Muscle of arm (tissue), 12 donors: ENCODE measurements around the gene ZNF280C. TPM values are rescaled to one million over a fixed set of nuclear protein-coding genes. Genes with fewer than 3 reads are reported as not detected.
A peak's percentile ranks its signal among the peaks of the same experiment; 100 is the strongest.

Experiments used
- DNase-seq: peaks from one replicate; pipeline ENCODE4 v3.0.0-alpha.2; 2013
- polyA plus RNA-seq, 12 donors: library from polyadenylated mRNA; unstranded; fragments of 120-200 nt; gene quantifications; one replicate each; pipeline ENCODE4 v1.2.1, GENCODE V29; 2013; ENCODE audit not compliant: insufficient read length in 12 of 12

ZNF280C gene
- polyA plus RNA-seq, 12 donors: 5.2 to 10.1 (median 7.8) TPM; not detected in 1

DNA sequence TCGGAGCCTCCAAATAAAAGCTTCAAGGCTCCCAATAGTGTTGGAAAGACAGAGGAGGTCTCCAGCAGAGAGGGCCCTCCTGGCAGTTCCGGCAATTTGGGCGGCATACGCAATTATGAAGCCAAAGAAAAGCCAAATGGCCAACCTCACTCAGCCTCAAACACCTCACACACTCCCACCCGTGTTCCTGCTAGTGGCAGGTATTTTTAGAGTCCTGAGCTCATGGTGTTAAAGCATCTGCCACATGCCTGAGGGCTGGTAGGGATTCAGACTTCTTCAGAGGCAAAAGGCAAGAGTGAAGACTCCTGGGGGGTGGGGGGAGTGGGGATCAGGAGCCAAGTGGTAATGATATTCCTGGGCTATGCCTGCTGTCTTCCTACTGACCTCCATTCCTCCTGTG is 89.5 kb downstream of the ZNF280C start:
- DNase-seq: no peak

DNA sequence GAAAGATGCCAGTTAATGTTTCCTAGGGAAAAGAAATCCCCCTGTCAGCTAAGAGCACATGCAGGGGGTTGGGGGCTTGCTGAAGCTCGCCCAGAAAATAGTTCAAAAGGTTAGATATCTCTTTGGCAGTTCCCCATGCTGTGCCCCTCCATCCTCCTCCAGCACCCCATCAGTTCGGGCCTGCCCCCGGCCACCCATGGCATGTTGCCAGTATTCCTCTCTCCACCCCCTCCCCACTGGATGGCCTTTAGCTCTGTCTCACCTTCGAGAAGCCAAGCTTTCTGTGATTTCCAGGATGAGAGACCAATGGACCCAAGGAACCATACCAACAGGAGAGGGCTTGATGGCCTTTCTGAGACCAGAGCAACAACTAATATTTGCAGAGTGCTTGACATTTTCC is 91.8 kb downstream of the ZNF280C start:
- DNase-seq: no peak

DNA sequence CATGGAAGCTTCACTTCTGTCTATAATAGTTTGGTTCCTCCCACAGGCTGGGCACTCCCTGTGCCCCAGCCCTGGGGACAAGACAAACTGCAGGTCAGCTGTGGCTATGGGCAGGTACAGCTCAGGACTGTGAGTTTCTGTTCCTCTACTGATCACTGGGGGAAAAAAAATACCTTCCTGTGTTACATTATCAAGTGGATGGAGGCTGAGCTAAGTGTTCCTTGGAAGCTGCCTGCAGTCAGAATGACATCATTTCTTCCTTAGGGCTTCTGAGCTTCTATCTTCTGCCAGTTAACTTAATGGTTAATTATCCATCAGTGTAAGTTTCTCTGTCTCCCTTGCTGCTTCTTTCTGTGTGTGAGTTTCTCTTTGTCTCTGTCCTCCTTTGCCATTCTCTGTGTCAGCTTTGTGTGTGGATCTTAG is 92.3 kb downstream of the ZNF280C start:
- no peak for DNase-seq

GRCh38 chrX:130174937-130175336 is 93.8 kb downstream of the ZNF280C start:
- DNase-seq: no peak

DNA sequence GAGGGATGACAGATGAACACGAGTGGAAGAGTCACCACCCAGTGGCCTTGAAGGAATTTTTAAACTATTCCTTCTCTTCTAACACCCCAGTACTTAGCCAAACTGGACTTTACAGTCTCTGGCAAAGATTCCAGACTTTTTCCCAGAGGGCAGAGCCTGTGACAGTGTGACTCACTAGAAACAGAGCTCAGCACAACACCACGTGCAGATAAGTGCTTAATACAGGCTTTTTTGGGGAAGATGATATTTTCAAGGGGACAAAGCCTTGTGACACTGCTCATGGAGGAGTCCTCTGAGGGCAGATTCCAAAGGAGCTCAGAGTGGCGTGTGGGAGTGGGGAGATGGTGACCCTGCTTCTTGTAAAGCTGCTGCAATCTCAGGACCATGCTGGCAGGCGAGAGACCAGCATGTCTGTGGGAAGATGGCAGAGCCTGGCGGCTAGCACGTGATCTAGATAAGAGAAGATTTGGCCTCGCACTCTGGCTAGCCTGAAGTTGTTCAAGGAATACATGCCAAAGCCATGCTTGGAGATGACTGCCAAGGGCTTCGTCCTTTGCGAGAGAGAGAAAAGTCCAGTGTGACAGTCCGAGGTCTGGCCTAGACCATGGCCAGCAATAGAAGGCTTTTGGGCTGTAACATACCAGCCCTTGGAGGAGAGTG is 94.5 kb downstream of the ZNF280C start:
- DNase-seq: no peak

DNA sequence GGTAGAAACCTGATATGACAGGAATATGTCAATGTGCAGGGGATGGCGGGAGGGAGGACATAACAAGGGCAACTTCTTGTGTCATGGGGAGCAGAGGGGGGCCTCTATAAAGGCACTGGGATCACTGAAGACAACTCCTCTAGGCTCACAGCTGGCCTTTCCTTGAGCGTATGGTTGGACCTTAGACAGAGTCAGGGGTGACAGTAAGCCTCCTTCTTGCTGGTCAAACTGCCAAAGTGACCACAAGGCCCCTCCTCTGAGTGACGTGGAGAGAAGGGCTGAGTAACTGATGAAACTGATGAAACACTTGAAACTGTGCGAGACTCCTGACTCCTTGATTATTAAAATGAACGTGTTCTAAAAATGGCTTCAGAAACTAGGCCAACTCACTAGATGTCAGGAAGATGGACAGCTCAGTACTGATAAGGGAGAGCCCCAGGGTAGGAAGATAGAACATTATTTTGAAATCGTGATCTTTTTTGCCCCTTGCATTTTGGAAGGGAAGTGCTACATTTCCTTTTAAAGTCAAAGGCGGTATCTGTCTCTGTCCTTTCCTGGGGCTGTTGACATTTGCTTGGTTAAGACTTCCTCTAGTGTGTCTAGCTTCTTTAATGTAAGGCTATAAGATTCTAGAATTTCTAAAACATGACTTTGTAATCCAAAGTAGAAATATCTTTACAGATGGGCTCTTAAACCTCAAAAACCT is 95.4 kb downstream of the ZNF280C start:
- no peak for DNase-seq

GRCh38 chrX:130172127-130172845 is 96.4 kb downstream of the ZNF280C start:
- DNase-seq: no peak

DNA sequence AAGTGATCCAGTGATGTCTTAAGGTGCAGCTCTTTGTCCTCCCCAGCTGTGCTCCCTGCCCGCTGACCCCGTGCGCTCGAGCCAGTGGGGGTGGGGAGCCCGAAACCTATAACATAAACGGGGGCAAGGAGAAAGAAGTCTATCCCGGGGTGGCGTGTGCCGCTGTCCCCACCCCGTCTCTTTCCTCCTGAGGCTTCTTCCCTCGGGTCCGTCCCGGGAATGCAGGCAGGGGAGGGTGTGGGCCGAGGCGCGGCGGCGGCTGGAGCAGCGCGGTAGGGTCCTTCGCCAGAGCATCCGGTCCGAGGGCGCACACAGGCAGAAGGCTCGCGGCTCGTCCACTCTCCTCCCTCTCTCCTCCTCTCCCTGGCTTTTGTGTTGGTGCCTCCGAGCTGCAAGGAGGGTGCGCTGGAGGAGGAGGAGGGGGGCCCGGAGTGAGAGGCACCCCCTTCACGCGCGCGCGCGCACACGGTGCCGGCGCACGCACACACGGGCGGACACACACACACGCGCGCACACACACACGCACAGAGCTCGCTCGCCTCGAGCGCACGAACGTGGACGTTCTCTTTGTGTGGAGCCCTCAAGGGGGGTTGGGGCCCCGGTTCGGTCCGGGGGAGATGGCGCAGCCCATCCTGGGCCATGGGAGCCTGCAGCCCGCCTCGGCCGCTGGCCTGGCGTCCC is 97.1 kb downstream of the ZNF280C start, which contains the start of gene RAB33A:
TSS of gene RAB33A (plus strand) at position 517 of the 681 bp plus-strand sequence. CDS start at position 618, 101 bp downstream.
- DNase-seq: no peak

DNA sequence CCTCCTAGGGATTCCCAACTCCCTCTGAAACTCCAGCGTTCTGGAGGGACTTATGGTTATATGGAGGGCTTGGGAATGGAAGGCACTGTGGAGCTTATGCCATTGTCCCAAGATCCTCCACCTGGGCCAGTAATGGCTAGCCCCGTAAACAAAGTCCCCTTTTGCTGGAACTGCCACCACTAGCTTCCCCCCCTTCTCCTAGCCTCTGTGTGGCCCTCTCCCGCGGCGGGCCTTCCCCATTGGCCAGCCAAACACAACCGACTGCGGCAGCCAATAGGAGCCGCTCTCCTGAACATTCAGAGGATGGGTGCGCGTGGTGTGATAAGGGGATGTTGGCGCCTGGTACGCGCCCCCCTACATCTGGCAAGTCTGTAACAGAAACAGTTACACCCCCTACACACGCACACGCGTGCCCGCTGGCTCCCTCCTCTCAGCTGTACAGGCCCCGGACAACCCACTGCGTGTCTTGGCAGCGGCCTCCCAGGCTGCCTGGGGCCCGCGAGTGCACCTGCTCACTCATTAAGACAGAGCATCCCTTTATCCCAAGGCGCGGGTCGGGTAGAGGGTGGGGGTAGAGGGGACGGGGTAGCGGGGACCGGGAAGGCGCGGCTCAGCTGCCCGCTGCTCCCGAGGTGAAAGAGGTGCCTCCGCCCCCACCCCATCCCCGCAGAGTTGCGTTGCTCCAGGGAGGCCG is 97.8 kb downstream of the ZNF280C start:
- DNase-seq: no peak

DNA sequence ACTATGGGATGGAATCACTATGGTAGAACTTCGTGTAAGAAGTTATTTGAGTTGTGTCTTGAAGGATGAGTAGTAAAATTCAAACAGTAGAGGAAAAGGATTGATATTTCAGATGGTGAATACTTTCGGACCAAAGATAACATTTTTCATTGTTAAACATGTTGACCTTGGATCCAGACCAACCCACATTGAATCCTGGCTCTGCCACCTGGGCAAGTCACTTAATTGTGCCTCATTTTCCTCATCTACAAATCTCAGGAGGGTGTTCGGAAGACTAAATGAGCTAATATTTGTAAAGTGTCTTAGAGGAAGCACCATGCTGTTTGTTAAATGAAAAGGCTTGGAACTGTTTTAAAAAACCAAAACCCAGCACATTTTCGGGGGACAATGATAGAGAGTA is 101.7 kb downstream of the ZNF280C start:
- no peak for DNase-seq

- no peak for DNase-seq
Observed at GRCh38 chrX:130166503-130166777, 102.3 kb downstream of the ZNF280C start.

GRCh38 chrX:130165703-130166502 is 102.8 kb downstream of the ZNF280C start, which contains the start of gene AIFM1:
TSS of gene AIFM1 (minus strand) at chrX:130165841. CDS start at chrX:130165656, 185 bp downstream.
- peak; percentile 93 for DNase-seq

- no peak for DNase-seq
Observed at GRCh38 chrX:130165181-130165702, 103.5 kb downstream of the ZNF280C start.

DNA sequence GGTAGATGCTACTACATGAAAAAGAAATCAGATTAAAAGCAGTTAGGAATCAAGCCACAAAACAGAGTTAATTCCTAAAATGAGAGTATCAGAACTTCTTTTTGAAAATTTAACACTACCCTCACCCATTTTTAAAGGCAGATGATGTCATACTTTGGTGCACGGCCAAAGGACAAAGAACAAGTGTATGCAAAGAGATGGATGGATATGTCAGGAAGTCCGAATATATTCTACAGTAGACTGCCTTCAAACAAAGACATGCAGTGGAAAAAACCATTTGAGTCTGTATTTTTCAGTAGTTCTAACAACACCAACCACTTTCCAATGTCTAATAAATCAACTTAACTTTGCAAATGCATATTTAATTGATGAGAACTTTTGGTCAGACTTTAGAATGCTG is 105.3 kb downstream of the ZNF280C start:
- no peak for DNase-seq

DNA sequence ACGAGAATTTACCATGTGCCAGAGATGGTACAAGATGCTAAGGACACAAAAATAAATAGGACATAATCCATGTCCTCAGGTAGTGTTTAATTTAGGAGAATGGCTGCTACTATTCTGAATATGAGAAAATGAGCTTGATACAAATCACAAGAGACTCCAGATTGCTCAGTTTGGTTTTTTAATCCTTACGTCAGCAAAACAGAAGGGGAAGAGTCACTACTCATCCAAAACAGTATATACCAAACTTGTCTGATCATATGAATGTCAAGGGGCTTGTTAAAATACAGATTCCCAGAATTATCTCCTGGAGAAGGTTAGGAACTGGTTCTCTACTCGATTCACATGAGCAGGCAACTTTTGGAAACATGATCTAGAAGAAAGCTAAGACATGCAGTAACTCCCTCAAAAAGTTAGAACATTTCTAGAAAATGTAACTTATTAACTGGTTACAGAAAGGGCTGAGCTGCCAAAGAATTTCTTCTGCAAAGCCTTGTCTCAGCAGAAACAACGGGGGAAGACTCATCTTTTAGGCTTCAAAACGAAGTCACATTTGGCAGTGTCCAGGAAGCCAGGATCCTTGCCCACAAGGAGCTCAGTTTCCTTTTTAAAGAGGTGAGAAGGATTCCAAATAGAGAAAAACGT is 106.5 kb downstream of the ZNF280C start:
- no peak for DNase-seq

- no peak for DNase-seq
Observed at GRCh38 chrX:130159776-130160175, 108.9 kb downstream of the ZNF280C start.

DNA sequence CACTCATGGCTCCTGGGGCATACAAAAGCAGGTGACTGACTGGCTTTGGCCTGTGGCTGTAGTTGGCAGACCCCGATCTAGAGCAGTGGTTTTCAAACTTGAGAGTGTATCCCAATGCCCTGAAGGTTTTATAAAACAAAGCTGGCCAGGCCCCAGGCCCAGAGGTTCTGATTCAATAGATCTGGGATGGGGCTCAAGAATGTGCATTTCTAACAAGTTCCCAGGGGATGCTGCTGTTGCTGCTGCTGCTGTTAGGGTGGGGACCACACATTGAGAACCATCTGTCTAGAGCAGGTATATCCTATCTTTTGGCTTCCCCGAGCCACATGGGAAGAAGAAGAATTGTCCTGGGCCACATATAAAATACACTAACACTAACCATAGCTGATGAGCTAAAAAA is 110.4 kb downstream of the ZNF280C start:
- no peak for DNase-seq

DNA sequence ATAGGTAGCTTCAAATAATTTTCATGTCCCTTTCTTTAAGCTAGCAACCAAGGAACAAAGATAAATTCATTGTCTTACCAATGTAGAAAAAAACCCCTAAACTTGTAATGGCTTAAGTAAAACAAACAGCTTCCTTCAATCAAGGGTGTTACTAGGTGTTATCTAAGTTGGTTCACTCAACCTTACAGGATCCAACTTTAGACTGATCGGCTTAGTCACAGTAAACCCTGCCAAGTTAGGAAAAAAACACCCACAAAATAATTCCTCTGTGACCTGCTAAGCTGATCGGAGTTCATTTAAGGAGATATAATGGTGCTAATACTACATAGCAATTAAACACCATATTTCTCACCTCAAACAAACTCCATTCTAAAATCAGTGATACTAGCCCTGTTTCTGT is 113.1 kb downstream of the ZNF280C start:
- DNase-seq: no peak
